NCI-H2196 (cell line): Measurements from ENCODE around the gene LINC00632.

Source experiments
- DNase-seq: peaks from one replicate; lab custom pipeline; 2025; ENCODE audit not compliant: unreplicated experiment; lab: John Stamatoyannopoulos, UW

LINC00632 gene

DNA sequence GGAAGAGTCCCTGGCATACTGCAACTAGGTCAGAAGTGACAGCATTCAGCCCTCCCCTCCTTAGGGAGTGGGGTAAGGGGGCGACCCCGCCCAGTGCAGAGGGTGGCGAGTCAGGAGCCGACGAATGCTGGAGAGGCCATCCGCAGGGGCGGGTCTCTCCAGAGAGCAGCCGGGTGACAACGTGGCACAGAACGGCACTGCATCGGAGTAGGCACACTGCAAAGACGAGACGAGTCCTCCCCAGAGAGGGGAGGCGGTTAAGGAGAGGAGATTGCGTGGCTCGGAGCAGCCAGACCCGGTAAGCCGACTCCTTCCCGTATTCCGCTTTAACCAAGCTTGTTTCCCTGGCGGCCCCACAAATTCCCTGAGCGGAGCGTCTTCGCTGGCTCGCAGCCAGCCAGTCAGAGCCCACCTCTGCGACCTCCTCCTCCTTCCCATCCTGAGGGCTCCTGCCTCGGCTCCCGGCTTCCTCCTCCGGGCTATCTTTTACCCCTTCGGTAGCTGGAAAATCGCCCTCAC, 54.9 kb downstream of the LINC00632 start:
- no peak for DNase-seq

DNA sequence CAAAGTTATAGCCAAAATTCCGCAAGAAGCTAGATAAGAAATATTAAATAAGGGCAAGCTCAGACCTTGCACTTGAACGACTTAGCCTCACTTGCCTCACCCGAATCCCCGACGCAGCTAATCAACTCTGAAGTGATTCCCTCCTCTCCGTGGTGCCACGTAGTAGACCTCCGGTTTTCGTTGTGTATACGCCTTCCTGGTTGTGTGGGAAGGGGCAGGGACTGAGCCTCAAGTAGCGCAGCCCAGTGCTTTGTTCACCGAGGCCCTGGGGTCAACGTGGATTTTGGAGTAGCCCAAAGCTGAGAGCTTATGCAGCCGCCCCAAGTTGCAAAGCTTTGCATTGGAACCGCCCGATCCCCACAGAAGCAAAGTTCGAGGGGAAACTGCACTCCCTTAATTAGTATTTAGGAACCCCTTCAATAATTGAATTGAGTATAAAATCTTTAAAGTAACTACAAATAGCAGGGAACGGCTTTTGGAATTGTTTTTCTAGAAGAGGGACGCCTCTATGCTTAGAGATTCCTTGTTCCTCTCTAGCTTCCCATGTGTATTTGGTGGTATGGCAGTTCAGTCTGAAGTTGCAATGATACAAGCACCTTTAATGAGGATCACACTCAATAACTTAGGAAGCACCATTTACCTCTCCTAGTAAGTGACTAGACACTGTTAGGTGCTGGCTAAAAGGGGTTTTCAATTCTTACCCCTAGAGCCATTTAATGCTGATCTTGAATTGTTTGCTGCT, 55.7 kb downstream of the LINC00632 start:
- no peak for DNase-seq

GRCh38 chrX:140766024-140766611, 56.6 kb downstream of the LINC00632 start:
- peak; percentile 12 for DNase-seq

DNA sequence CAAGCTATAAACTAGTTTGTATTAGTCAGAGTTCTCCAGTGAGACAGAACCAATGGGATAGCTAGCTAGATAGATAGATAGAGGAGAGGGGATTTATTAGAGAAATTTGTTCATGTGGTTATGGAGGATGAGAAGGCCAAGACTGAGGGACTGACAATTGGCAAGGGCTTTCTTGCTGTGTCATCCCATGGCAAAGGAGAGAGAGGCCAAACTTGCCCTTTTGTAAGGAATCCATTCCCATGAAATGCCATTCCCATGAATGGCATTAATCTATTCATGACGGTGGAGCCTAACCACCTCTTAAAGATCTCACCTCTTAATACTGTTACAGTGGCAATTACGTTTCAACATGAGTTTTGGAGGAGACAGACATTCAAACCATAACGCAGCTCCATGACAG, 58.1 kb downstream of the LINC00632 start:
- no peak for DNase-seq

DNA sequence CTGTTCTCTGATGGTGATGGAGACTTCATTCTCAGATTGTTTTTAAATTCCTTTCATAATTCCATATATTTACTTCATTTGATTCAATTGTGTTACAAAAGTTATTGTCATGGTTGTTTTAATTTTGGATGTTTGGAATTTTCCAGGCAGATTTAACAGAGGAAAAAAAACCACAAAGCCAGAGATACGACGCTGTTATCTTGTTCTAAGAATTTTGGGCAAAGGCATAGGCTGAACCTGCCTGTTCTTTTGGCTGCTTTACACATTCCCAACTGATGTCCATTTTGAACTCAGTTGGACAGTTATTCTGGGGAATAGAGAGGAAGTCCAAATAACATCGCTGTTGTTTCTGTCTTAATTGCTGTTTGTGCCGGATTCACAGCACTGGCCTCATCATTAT, 65.7 kb downstream of the LINC00632 start:
- no peak for DNase-seq

DNA sequence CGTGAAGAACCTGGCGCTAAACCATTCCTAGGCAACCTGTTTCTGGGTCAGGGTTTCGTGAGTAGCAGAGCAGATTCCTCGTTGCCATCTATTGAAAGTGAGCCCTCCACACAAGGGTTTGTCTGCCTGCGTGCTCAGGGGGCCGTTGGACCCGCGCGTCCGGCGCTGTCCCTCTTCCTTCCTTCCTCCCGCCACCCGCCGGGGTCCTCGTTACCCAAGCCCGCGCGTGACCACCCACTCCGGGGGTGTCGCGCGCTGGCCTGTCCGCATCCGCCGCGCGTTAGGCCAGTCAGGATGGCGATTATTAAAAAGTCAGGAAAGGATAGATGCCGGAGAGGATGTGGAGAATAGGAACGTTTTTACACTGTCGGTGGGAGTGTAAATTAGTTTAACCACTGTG, 66.8 kb downstream of the LINC00632 start:
- DNase-seq, result no peak

GRCh38 chrX:140794642-140795041, 85.1 kb downstream of the LINC00632 start:
- no peak for DNase-seq

DNA sequence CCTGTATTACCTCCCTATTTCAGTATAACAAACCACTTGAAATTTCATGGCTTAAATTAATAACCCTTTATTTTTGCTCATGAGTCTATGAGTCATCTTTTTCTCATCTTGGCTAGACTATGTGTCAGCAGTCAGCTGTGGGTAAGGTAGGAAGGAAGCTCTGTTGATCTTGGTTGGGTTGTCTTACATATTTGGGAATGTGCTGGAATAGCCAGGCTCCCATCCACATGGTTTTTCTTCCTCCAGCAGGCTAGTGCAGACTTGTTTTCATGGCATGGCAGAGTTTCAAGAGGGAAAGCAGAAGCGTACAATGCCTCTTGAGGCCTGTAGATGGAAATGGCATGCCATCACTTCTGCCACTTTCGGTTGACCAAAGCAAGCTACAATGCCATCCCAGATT, 89.7 kb downstream of the LINC00632 start:
- no peak for DNase-seq

DNA sequence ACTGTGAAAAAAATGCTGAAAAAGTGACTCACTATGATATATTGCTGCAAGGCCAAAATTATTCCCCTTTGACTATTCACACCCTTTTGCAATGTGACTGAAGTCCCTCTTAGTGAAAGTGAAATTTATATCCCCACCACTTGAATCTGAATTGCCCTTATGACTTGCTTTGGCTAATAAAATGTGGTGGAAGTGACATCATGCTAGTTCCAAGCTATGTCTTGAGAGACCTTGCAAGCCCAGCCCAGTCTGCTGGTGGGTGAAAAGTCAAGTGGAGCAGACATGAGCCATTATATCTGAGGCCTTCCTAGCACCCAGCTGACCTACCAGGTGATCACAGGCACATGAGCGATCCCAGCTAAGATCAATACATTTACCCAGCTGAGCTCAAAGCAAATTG, 94.7 kb downstream of the LINC00632 start:
- no peak for DNase-seq

- no peak for DNase-seq
Measured at GRCh38 chrX:140815868-140816267, 106.3 kb downstream of the LINC00632 start.

- DNase-seq, result peak; percentile 2
Measured at GRCh38 chrX:140817943-140818342, 108.4 kb downstream of the LINC00632 start.

DNA sequence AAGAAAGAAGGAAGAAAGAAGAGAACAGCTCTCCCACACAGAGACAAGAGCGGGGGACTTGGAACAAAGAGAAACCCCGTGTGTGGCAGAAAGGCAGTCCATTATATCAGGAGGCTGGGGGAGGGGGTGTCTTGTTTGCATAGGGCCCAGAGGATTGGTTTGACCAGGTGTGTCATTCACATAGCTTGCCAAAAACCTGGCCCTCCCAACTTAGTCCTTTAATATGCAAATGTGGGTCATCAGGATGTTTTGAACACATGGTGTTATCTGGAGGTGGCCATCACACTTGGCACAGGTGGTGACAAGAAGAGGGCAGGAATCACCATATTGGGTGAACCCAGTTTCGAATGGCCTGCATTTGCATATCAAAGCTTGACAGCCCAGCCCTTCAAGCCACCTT, 111.7 kb downstream of the LINC00632 start:
- no peak for DNase-seq

DNA sequence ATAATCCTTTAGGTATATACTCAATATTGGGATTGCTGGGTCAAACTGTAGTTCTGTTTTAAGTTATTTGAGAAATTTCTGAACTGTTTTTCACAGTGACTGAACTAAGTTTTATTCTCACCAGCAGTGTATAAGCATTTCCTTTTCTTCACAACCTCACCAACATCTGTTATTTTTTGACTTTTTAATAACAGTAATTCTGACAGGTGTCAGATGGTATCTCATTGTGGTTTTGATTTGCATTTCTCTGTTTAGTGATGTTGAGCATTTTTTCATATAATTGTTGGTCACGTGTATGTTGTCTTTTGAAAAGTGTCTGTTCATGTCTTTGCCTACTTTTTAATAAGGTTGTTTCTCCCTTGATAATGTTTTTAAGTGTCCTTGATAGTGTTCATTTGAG, 112.6 kb downstream of the LINC00632 start:
- DNase-seq, result no peak

DNA sequence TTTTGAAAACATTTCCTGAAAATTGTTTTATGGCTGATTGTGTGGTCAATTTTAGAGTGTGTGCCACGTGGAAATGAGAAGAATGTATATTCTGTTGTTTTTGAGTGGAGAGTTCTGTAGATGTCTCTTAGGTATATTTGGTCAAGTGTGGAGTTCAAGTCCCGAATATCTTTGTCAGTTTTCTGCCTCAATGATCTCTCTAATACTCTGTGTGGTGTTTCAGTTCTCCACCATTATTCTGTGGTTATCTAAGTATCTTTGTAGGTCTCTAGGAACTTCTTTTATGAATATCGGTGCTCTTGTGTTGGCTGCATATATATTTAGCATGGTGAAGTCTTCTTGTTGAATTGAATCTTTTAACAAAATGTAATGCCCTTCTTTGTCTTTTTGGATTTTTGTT, 113.3 kb downstream of the LINC00632 start:
- no peak for DNase-seq

DNA sequence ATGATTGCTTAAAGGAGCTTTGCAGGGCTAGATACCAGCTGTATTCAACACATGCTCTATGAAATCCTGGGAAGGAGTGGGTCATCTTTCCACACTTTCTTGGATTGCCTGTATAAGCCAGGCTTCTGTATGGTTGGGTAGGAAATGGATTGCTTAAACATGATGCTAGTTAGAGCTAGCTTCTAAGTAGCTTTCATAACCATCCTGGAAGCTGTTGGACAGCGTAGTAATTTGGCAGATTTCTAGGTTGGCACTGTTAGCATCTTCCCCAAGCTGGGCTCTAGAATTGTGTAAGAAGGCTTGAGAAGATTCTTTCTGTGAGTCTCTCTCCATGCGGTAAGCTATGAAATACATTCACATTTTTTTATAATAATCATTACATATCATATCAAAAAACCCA, 127.3 kb downstream of the LINC00632 start:
- no peak for DNase-seq
